Measurements from ENCODE around the gene CALML3.

Gene CALML3

GRCh38 chr10:5492322-5492855 is 32.4 kb upstream of the CALML3 start:
- no peak for DNase-seq

- DNase-seq = no peak
Observed at GRCh38 chr10:5492929-5493576, 31.7 kb upstream of the CALML3 start.

- no peak for DNase-seq
Observed at GRCh38 chr10:5493691-5494090, 31.1 kb upstream of the CALML3 start.

- no peak for DNase-seq
Observed at GRCh38 chr10:5494611-5495010, 30.1 kb upstream of the CALML3 start.

GRCh38 chr10:5496261-5497250 is 28.2 kb upstream of the CALML3 start:
- no peak for DNase-seq

GRCh38 chr10:5497289-5497688 is 27.5 kb upstream of the CALML3 start:
- DNase-seq = no peak

- DNase-seq = no peak
Observed at GRCh38 chr10:5497948-5498730, 26.6 kb upstream of the CALML3 start.

- no peak for DNase-seq
Observed at GRCh38 chr10:5498791-5499492, 25.8 kb upstream of the CALML3 start.

GRCh38 chr10:5499493-5500140 is 25.1 kb upstream of the CALML3 start, which contains the start of gene CALML5:
Gene CALML5 (minus strand): TSS chr10:5499570. CDS start chr10:5499438, 132 bp downstream.
- no peak for DNase-seq

GRCh38 chr10:5500162-5500670 is 24.5 kb upstream of the CALML3 start:
- no peak for DNase-seq

- no peak for DNase-seq
Observed at GRCh38 chr10:5500910-5501309, 23.9 kb upstream of the CALML3 start.

GRCh38 chr10:5502061-5502521 is 22.7 kb upstream of the CALML3 start:
- no peak for DNase-seq

GRCh38 chr10:5502571-5503476 is 21.9 kb upstream of the CALML3 start:
- no peak for DNase-seq

- no peak for DNase-seq
Observed at GRCh38 chr10:5503477-5503835, 21.3 kb upstream of the CALML3 start.

- DNase-seq = no peak
Observed at GRCh38 chr10:5504146-5505072, 20.4 kb upstream of the CALML3 start.

GRCh38 chr10:5506246-5506645 is 18.5 kb upstream of the CALML3 start:
- DNase-seq = no peak

GRCh38 chr10:5506751-5507648 is 17.8 kb upstream of the CALML3 start:
- DNase-seq = no peak

GRCh38 chr10:5507649-5508131 is 17.1 kb upstream of the CALML3 start:
- no peak for DNase-seq
